H1 (cell line): ENCODE data around the gene MYDGF. TPM values are rescaled to one million over a fixed set of nuclear protein-coding genes. Genes with fewer than 3 reads are reported as not detected.

ENCODE experiments used
- CTCF ChIA-PET: fragments of 300-600 bp; sonication (Branson Sonifier 250); formaldehyde crosslinking; loops from one replicate; lab custom pipeline; 2021; ENCODE audit not compliant: partially characterized antibody; lab: Charles Lee
- POLR2A ChIA-PET: fragments of 300-600 bp; sonication (Branson Sonifier 250); formaldehyde crosslinking; loops from one replicate; lab custom pipeline; 2021; ENCODE audit warnings: inconsistent platforms; ENCODE audit not compliant: partially characterized antibody; lab: Charles Lee
- DNase-seq, 2 experiments: peaks; one replicate each; pipeline versions ENCODE4 v3.0.0 to v3.0.0-alpha.2; 2010 to 2022; ENCODE audit warnings: low spot score in 2 of 2, low read depth in 1 of 2, mixed read lengths in 1 of 2
- FAIRE-seq: peaks from 2 replicates; lab custom pipeline; 2011; peaks lifted over from hg19 to GRCh38; lab: Jason Lieb, UNC
- H2AFZ ChIP-seq: 2 replicates; pipeline ENCODE4 v1.8.1; 2012; ENCODE audit warnings: low read length, inconsistent platforms
- H2AK5ac ChIP-seq: 2 replicates; pipeline ENCODE4 v1.6.1; 2013; ENCODE audit warnings: low read depth, low read length
- H2BK120ac ChIP-seq: replicated peaks from 2 replicates; pipeline ENCODE3; 2013; ENCODE audit warnings: low read depth, low read length, inconsistent platforms
- H2BK12ac ChIP-seq: 2 replicates; pipeline ENCODE4 v1.6.1; 2013; ENCODE audit warnings: low read depth, low read length
- H2BK15ac ChIP-seq: 2 replicates; pipeline ENCODE4 v1.6.1; 2013; ENCODE audit warnings: low read length
- H2BK20ac ChIP-seq: 2 replicates; pipeline ENCODE4 v1.6.1; 2013; ENCODE audit warnings: low read length
- H2BK5ac ChIP-seq: 2 replicates; pipeline ENCODE4 v1.6.1; 2013; ENCODE audit warnings: low read depth, low read length
- H3K14ac ChIP-seq: 2 replicates; pipeline ENCODE4 v1.6.1; 2013; ENCODE audit warnings: inconsistent platforms; ENCODE audit not compliant: insufficient read length
- H3K18ac ChIP-seq: 2 replicates; pipeline ENCODE4 v1.6.1; 2013; ENCODE audit warnings: low read length; ENCODE audit errors: extremely low read depth
- H3K23ac ChIP-seq: 2 replicates; pipeline ENCODE4 v1.6.1; 2013; ENCODE audit warnings: inconsistent platforms; ENCODE audit not compliant: insufficient read length
- H3K23me2 ChIP-seq: 2 replicates; pipeline ENCODE4 v1.6.1; 2013; ENCODE audit warnings: low read depth, low read length
- H3K27ac ChIP-seq: 2 replicates; pipeline ENCODE4 v1.6.1; 2011; ENCODE audit warnings: low read depth, low read length, inconsistent platforms
- H3K27me3 ChIP-seq, 4 experiments: replicated peaks in 1 of 4; 1 replicate in 1 of 4; 2 replicates in 3 of 4; pipeline versions ENCODE4 v1.6.1 to v1.8.1; 2011 to 2013; ENCODE audit warnings: low read length in 3 of 4, mild to moderate bottlenecking in 3 of 4, inconsistent platforms in 2 of 4, mixed read lengths in 2 of 4, moderate library complexity in 1 of 4; ENCODE audit not compliant: control insufficient read depth in 3 of 4, insufficient read depth in 3 of 4; ENCODE audit errors: extremely low read depth in 1 of 4
- H3K36me3 ChIP-seq, 4 experiments: 2 replicates each; pipeline versions ENCODE4 v1.6.1 to v1.8.1; 2011 to 2013; ENCODE audit warnings: mild to moderate bottlenecking in 4 of 4, low read length in 3 of 4, moderate library complexity in 2 of 4, control low read depth in 1 of 4, inconsistent platforms in 1 of 4; ENCODE audit not compliant: insufficient read depth in 4 of 4, control insufficient read depth in 2 of 4
- H3K4ac ChIP-seq: replicated peaks from 2 replicates; pipeline ENCODE3; 2013; ENCODE audit warnings: low read length, low read depth, mixed read lengths, inconsistent platforms; ENCODE audit not compliant: insufficient read length
- H3K4me1 ChIP-seq, 4 experiments: replicated peaks in 1 of 4; 1 replicate in 1 of 4; 2 replicates in 3 of 4; pipeline versions ENCODE4 v1.6.1 to v1.8.1; 2011 to 2013; ENCODE audit warnings: low read length in 3 of 4, inconsistent platforms in 2 of 4, mixed read lengths in 1 of 4; ENCODE audit not compliant: insufficient read depth in 4 of 4, control insufficient read depth in 3 of 4
- H3K4me2 ChIP-seq, 2 experiments: 2 replicates each; pipeline versions ENCODE4 v1.6.1 to v1.8.1; 2011 to 2013; ENCODE audit warnings: low read depth in 2 of 2, low read length in 2 of 2, control low read depth in 1 of 2, inconsistent platforms in 1 of 2, mild to moderate bottlenecking in 1 of 2; ENCODE audit not compliant: insufficient read depth in 1 of 2
- H3K4me3 ChIP-seq, 4 experiments: fragments of 200-600, 300-600 bp in 1 of 4; sonication (generic), shearing (Covaris generic), sonication (Bioruptor Twin) in 1 of 4; 2 replicates each; pipeline versions ENCODE4 v1.5.1 to v1.8.1; 2011 to 2016; ENCODE audit warnings: low read length in 4 of 4, low read depth in 3 of 4, control low read depth in 2 of 4, inconsistent platforms in 2 of 4, mild to moderate bottlenecking in 2 of 4, mixed read lengths in 1 of 4, moderate library complexity in 1 of 4; ENCODE audit not compliant: insufficient read depth in 2 of 4; ENCODE audit errors: extremely low read depth in 1 of 4
- H3K56ac ChIP-seq: replicated peaks from 2 replicates; pipeline ENCODE3; 2013; ENCODE audit warnings: low read depth, mild to moderate bottlenecking, mixed read lengths, low read length, inconsistent platforms; ENCODE audit not compliant: insufficient read length
- H3K79me1 ChIP-seq: 2 replicates; pipeline ENCODE4 v1.6.1; 2013; ENCODE audit warnings: low read depth, low read length, control low read depth
- H3K79me2 ChIP-seq, 2 experiments: 2 replicates each; pipeline versions ENCODE4 v1.6.1 to v1.8.1; 2012 to 2013; ENCODE audit warnings: low read length in 2 of 2, mild to moderate bottlenecking in 2 of 2, inconsistent platforms in 1 of 2; ENCODE audit not compliant: insufficient read depth in 2 of 2, control insufficient read depth in 1 of 2
- H3K9ac ChIP-seq, 4 experiments: replicated peaks in 1 of 4; 1 replicate in 1 of 4; 2 replicates in 3 of 4; pipeline versions ENCODE4 v1.6.1 to v1.8.1; 2011 to 2013; ENCODE audit warnings: low read depth in 3 of 4, low read length in 3 of 4, control low read depth in 2 of 4, mild to moderate bottlenecking in 2 of 4, moderate library complexity in 2 of 4, inconsistent platforms in 1 of 4; ENCODE audit errors: extremely low read depth in 1 of 4
- H3K9me3 ChIP-seq, 2 experiments: 2 replicates each; pipeline versions ENCODE4 v1.6.1 to v1.8.1; 2012 to 2013; ENCODE audit warnings: mild to moderate bottlenecking in 2 of 2, moderate library complexity in 2 of 2, control low read depth in 1 of 2, inconsistent platforms in 1 of 2, low read depth in 1 of 2, low read length in 1 of 2, mixed read lengths in 1 of 2; ENCODE audit not compliant: insufficient read depth in 2 of 2
- H4K20me1 ChIP-seq, 2 experiments: replicated peaks in 1 of 2; 2 replicates each; pipeline versions ENCODE3 to v1.8.1; 2011 to 2013; ENCODE audit warnings: inconsistent platforms in 2 of 2, low read length in 2 of 2, mild to moderate bottlenecking in 1 of 2; ENCODE audit not compliant: insufficient read depth in 2 of 2, control insufficient read depth in 1 of 2
- H4K5ac ChIP-seq: 2 replicates; pipeline ENCODE4 v1.6.1; 2013; ENCODE audit warnings: low read length, low read depth, mixed read lengths, inconsistent platforms; ENCODE audit not compliant: insufficient read length
- H4K8ac ChIP-seq: 2 replicates; pipeline ENCODE4 v1.8.0; 2013; ENCODE audit warnings: mild to moderate bottlenecking, moderate library complexity, low read length, inconsistent platforms; ENCODE audit not compliant: insufficient read depth; ENCODE audit errors: extremely low read depth
- H4K91ac ChIP-seq: replicated peaks from 2 replicates; pipeline ENCODE3; 2013; ENCODE audit warnings: low read length, mixed read lengths, inconsistent platforms; ENCODE audit not compliant: insufficient read length
- CTCF ChIP-seq, 3 experiments: IDR thresholded peaks; 1 replicate in 2 of 3; 2 replicates in 1 of 3; pipeline versions ENCODE4 v1.5.1 to v1.6.1; 2011; ENCODE audit warnings: low read length in 3 of 3, mild to moderate bottlenecking in 3 of 3, inconsistent platforms in 2 of 3, low read depth in 1 of 3, moderate library complexity in 1 of 3; ENCODE audit not compliant: insufficient read depth in 1 of 3; ENCODE audit errors: control extremely low read depth in 1 of 3
- FOSL1 ChIP-seq: IDR thresholded peaks from 2 replicates; pipeline ENCODE4 v1.6.1; 2011; ENCODE audit warnings: mild to moderate bottlenecking, low read depth, low read length, moderate library complexity; ENCODE audit not compliant: insufficient read depth
- RAD21 ChIP-seq, 2 experiments: IDR thresholded peaks in 1 of 2; conservative IDR thresholded peaks in 1 of 2; 2 replicates each; pipeline ENCODE4 v1.6.1; 2011; ENCODE audit warnings: low read depth in 2 of 2, low read length in 2 of 2, improper control_type of control experiment in 1 of 2, inconsistent platforms in 1 of 2, mild to moderate bottlenecking in 1 of 2, moderate library complexity in 1 of 2
- SP2 ChIP-seq: IDR thresholded peaks from 2 replicates; pipeline ENCODE4 v1.6.1; 2012; ENCODE audit warnings: mild to moderate bottlenecking, low read length, inconsistent platforms
- WGBS, 2 experiments: shearing (Covaris generic) in 1 of 2; methylation state at CpG; one replicate each; pipeline versions ENCODE4 v1.1.6 to v1.1.7; 2013 to 2015; ENCODE audit warnings: low lambda C conversion rate in 2 of 2, mixed read lengths in 2 of 2, inconsistent platforms in 1 of 2, low coverage in 1 of 2, missing lambda C conversion rate in 1 of 2; ENCODE audit not compliant: insufficient replicate concordance in 2 of 2, insufficient coverage in 1 of 2, insufficient read length in 1 of 2; ENCODE audit errors: extremely low coverage in 1 of 2, missing lambda C conversion rate in 1 of 2; 5-methylcytosine and 5-hydroxymethylcytosine counted together
- polyA plus RNA-seq, 7 experiments: library from polyadenylated mRNA; depleted of rRNA in 3 of 7; stranded (reverse) in 5 of 7; unstranded in 2 of 7; fragments of >200 nt in 5 of 7; fragments of 200-250 nt in 2 of 7; gene quantifications; 1 replicate in 5 of 7; 2 replicates in 1 of 7; 4 replicates in 1 of 7; pipeline versions ENCODE4 v1.2.1 to v1.2.3, GENCODE V29; 2011 to 2013; ENCODE audit warnings: missing spikeins in 2 of 7, mixed read lengths in 2 of 7
- total RNA-seq: library from RNA; stranded (reverse); fragmentation: NEBNext Ultra II Directional; extraction: Animal tissue kit (Norgen Biotek cat#: 25700); gene quantifications from 2 replicates; pipeline ENCODE4 v1.2.1, GENCODE V29; 2021

MYDGF gene
- total and polyA plus RNA-seq, 2 of the 8 experiments (the other 6 are each of a cell fraction or from before 2014, with no cell fraction given): 40.6 to 51.1 TPM

- H3K27ac ChIP-seq: no peak overlapping the region
- H3K18ac ChIP-seq: no peak overlapping the region
- no peak overlapping the region for H2BK15ac ChIP-seq
- H3K27me3 ChIP-seq: no peaks in the 10 kb centered on the region
- CTCF ChIA-PET: interaction anchor here (0.7 to 4.3 kb wide), 10 partner anchors 8 to 125 kb away, joined by 3 to 17 read pairs (median 3); no protein-coding TSS in a partner anchor
- H2BK12ac ChIP-seq: 0 out of 2 replicates have a peak overlapping the region, but pooled peaks have one; percentile 17
- H3K9me3 ChIP-seq: no peaks in the 10 kb centered on the region
- no peak overlapping the region for H3K14ac ChIP-seq
- DNase-seq: peak in 1 of 2 experiments; percentile 69
- no peaks in the 10 kb centered on the region for H3K23me2 ChIP-seq
- WGBS, 2 experiments: 75% methylated on average over 13 of the region's 20 CpGs; no CpG with 5 or more reads in 1 of the 2 experiments
- peaks cover 0 to 7% of the 10 kb centered on the region in 2 experiments for H4K20me1 ChIP-seq
- no peak overlapping the region for H3K56ac ChIP-seq
- no peak overlapping the region for H4K5ac ChIP-seq
- no peak overlapping the region for H3K4ac ChIP-seq
- TF ChIP-seq CTCF (IDR thresholded peaks at IDR 0.05; ENCODE audit: control extremely low read depth in 1 of 3, insufficient read depth in 1 of 3, low read depth in 1 of 3, low read length in 3 of 3): peak; percentile 50 to 63 (median 59)
- TF ChIP-seq RAD21 (IDR thresholded peaks at IDR 0.05 in 1 of 2, conservative IDR thresholded peaks at IDR 0.05 in 1 of 2; ENCODE audit: low read depth in 2 of 2, low read length in 2 of 2): peak in 1 of 2 experiments; percentile 33; a peak in 2 of 4 replicates
- TF ChIP-seq FOSL1: no peak
- no peak for TF ChIP-seq SP2
- TF ChIP-seq, all 59 proteins: peak for 2
- H4K8ac ChIP-seq: no peak overlapping the region; the same call in none of the 2 replicates
- H2BK5ac ChIP-seq: peak overlapping the region; percentile 63; the same call in 1 of the 2 replicates
- no peak overlapping the region for H2AFZ ChIP-seq
- H3K9ac ChIP-seq: 0 out of 7 replicates have a peak overlapping the region, but pooled peaks of 1 of the 4 experiments have one; percentile 10
- no peak for FAIRE-seq
- no peak overlapping the region for H2BK120ac ChIP-seq
- H3K36me3 ChIP-seq: peaks cover 0 to 4% (median 0%) of the 10 kb centered on the region in 4 experiments; a peak in 2 of 8 replicates
- no peak overlapping the region for H2BK20ac ChIP-seq
- no peaks in the 10 kb centered on the region; a peak in 1 of 7 replicates for H3K4me1 ChIP-seq
- H3K79me1 ChIP-seq: peaks cover 2% of the 10 kb centered on the region; the same call in 1 of the 2 replicates
- no peaks in the 10 kb centered on the region for H3K79me2 ChIP-seq
- POLR2A ChIA-PET: interaction anchor here (1.0 kb wide), 2 partner anchors 8 to 14 kb away, joined by 3 read pairs; partner anchors contain the start of gene TNFAIP8L1
- no peak overlapping the region for H2AK5ac ChIP-seq
- H3K4me3 ChIP-seq: no peak overlapping the region
- no peak overlapping the region for H4K91ac ChIP-seq
- no peak overlapping the region for H3K4me2 ChIP-seq
- H3K23ac ChIP-seq: no peak overlapping the region
Measured at GRCh38 chr19:4647676-4648644, 22.2 kb downstream of the MYDGF start.
